Gastroesophageal sphincter (tissue), 3 donors: ENCODE results near the gene AP1S2.

ENCODE experiments used
- CTCF ChIP-seq, 4 experiments: fragments of 200-600 bp in 2 of 4; fragments of 450-650 bp in 2 of 4; sonication (generic) in 1 of 4; IDR thresholded peaks; one replicate each; pipeline ENCODE4 v1.5.1; 2017 to 2019; ENCODE audit warnings: antibody characterized with exemption in 4 of 4, mild to moderate bottlenecking in 2 of 4, moderate library complexity in 2 of 4
- POLR2A ChIP-seq, 2 donors: fragments of 450-650 bp; IDR thresholded peaks; one replicate each; pipeline ENCODE4 v1.6.1; 2017; ENCODE audit warnings: antibody characterized with exemption in 2 of 2, mild to moderate bottlenecking in 2 of 2, moderate library complexity in 1 of 2

GRCh38 chrX:15853586-15854079, 980 bp downstream of the AP1S2 start:
- TF ChIP-seq POLR2A (IDR thresholded peaks at IDR 0.05) (no peak), CTCF (IDR thresholded peaks at IDR 0.05) (no peak)
